HG02571 (cell line): Measurements from ENCODE around the gene MRPL9.
"Not testable (repeated sequence)": the region's sequence is repeated elsewhere in the genome, so short reads cannot be mapped to it uniquely, and the experiment has no call there.

ENCODE experiments used
- ATAC-seq: cut with Tn5 transposase; IDR thresholded peaks from one replicate; pipeline ENCODE4 v1.9.1; 2021; ENCODE audit warnings: mild to moderate bottlenecking, moderate library complexity; ENCODE audit not compliant: unreplicated experiment

MRPL9 gene

GRCh38 chr1:151787689-151788088, 24.4 kb upstream of the MRPL9 start:
- ATAC-seq = no peak

GRCh38 chr1:151783796-151784195, 20.5 kb upstream of the MRPL9 start:
- ATAC-seq = no peak

- ATAC-seq = no peak
Observed at GRCh38 chr1:151782741-151783140, 19.4 kb upstream of the MRPL9 start.

- ATAC-seq = not testable (repeated sequence)
Observed at GRCh38 chr1:151782026-151782425, 18.7 kb upstream of the MRPL9 start.

GRCh38 chr1:151780736-151781135, 17.4 kb upstream of the MRPL9 start:
- not testable (repeated sequence) for ATAC-seq

- ATAC-seq = no peak
Observed at GRCh38 chr1:151779852-151780251, 16.6 kb upstream of the MRPL9 start.

GRCh38 chr1:151777317-151777716, 14.0 kb upstream of the MRPL9 start:
- no peak for ATAC-seq

- no peak for ATAC-seq
Observed at GRCh38 chr1:151776665-151777062, 13.4 kb upstream of the MRPL9 start.

GRCh38 chr1:151775894-151776664, 12.8 kb upstream of the MRPL9 start:
- ATAC-seq = no peak

- ATAC-seq = no peak
Observed at GRCh38 chr1:151774256-151774922, 11.1 kb upstream of the MRPL9 start.

- ATAC-seq = no peak
Observed at GRCh38 chr1:151773702-151774101, 10.4 kb upstream of the MRPL9 start.

GRCh38 chr1:151769270-151769669, 6.0 kb upstream of the MRPL9 start:
- not testable (repeated sequence) for ATAC-seq

GRCh38 chr1:151768351-151769066, 5.2 kb upstream of the MRPL9 start:
- ATAC-seq = not testable (repeated sequence)

- no peak for ATAC-seq
Observed at GRCh38 chr1:151763990-151764389, 694 bp upstream of the MRPL9 start.

- ATAC-seq = no peak
Observed at GRCh38 chr1:151760597-151761385, 2.5 kb downstream of the MRPL9 start.

GRCh38 chr1:151759241-151759640, 4.1 kb downstream of the MRPL9 start:
- ATAC-seq = no peak

GRCh38 chr1:151756291-151756690, 7.0 kb downstream of the MRPL9 start:
- no peak for ATAC-seq

GRCh38 chr1:151741516-151741915, 21.8 kb downstream of the MRPL9 start:
- ATAC-seq = no peak

GRCh38 chr1:151739590-151740355, 23.5 kb downstream of the MRPL9 start:
- ATAC-seq = no peak

GRCh38 chr1:151737479-151737878, 25.8 kb downstream of the MRPL9 start:
- ATAC-seq = no peak
